HG03432 (cell line): ENCODE data around the gene EIF5.

Experiments used
- ATAC-seq: cut with Tn5 transposase; IDR thresholded peaks from one replicate; pipeline ENCODE4 v1.9.1; 2021; ENCODE audit warnings: mild to moderate bottlenecking, moderate library complexity; ENCODE audit not compliant: unreplicated experiment

EIF5 gene

DNA sequence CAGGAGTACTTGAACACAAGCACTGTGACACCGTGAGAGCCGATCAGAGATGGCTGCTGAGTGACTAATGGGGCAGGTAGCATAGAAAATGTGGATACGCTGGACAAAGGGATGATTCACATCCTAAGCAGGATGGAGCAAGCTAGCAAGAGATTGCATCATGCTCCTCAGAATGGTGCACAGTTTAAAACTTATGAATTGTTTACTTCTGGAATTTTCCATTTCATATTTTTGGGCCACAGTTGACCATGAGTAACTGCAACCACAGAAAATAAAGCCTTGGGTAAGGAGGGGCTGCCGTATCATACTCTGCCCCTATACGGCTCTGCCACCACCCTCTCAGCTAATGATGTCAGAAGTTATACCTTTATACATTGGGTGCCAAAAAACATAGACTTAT is 27.8 kb downstream of the EIF5 start:
- no peak for ATAC-seq

DNA sequence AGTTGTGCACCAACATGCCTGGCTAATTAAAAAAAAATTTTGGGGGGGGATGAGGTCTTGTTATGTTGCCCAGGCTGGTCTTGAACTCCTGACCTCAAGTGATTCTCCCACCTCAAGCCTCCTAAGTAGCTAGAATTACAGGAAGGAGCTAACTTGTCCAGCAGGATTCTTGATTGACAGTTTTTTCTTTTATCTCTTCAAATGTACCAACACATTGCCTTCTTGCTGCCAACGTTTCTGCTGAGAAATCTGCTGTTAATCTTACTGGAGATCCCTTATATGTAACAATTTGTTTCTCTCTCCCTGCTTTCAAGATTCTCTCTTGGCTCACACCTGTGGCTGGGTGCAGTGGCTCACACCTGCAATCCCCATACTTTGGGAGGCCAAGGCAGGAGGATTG is 28.7 kb downstream of the EIF5 start:
- no peak for ATAC-seq

DNA sequence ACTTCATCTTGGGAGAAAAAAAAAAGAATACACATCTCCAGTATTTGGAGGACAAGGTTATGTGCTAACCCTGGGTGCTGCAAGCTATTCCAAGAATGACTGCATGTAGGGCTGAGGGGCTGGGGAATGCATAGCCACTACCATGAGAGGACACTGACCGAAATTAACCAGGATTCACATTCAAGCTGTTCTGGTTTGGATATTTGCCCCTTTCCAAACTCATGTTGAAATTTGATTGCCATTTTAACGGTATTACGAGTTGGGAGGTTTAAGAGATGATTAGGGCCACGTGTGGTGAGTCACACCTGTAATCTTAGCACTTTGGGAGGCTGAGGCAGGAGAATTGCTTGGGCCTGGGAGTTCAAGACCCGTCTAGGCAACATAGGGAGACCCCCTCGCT is 32.7 kb downstream of the EIF5 start:
- no peak for ATAC-seq

DNA sequence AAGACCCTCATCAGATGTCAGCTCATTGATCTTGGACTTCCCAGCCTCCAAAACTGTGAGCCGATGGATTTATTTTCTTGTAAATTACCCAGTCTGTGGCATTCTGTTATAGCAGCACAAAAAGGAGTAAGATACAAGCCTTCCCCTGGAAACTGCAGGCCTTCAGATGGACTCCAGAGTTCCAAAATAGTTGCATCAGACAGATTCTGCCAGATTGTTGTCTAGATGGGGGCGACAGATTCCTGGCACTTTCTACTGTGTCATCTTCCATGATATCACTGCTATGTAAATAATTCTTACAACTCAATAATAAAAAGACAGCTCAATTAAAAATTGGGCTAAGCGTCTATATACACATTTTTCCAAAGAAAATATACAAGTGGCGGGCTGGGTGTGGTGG is 34.0 kb downstream of the EIF5 start:
- ATAC-seq: no peak

DNA sequence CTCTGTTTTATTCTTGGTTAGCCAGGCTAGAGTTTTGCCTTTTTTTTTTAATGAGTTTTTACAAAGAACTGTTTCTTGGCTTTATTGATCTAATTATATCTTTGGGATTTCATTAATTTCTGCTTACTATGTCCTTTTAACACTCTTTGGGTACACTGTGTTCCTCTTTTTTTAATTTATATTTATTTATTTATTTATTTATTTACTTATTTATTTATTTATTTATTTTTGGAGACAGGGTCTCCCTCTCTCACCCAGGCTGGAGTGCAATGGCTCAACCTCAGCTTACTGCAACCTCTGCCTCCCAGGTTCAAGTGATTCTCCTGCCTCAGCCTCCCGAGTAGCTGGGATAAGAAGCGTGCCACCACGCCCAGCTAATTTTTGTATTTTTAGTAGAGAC is 36.0 kb downstream of the EIF5 start:
- no peak for ATAC-seq

DNA sequence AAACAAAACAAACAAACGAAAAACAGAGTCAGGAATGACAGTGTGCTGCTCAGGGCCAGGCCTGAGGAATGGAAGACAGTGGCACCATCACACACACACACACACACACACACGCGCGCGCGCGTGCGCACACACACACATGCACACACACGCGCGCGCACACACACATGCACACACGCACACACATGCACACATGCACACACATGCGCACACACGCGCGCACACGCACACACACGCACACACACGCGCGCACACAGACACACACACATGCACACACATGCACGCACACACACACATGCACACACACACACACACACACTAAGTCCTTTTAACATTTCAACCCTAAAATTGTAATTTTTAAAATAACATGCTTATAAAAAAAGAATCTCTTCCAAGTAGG is 38.0 kb downstream of the EIF5 start:
- no peak for ATAC-seq

DNA sequence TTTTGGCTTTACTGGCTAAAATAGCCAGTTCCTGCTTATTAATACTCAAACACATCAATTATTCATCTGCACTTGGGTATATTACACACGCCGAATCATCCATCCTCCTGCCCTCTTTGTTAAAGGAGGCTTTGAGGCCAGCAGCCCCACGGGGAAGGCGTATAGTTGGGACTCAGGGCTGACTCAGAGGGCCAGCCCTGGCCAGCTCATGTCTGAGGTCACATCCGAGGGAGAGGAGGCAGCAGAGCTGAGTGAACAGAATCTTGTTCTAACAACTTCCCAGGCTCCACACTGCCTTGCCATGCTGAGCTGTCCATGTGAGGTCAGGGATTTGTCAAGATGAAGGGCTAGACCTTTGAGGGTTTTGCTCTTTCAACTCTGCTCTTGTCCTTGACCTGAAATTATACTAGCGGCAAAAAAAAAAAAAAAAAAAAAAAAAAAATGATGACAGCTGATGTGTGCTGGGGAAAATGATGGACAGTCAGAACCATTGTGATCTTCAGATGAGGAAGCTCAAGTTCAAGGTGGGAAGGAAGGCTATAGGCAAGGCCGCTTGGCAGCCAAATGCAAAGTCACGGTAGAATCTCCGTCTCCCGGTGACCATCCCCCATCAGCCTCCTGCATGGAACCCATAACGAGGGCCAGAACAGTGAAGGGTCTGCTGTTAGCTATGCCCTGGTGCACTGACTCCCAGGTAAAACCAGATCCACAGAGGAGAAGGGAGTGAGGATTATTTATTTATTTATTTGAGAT is 38.7 kb downstream of the EIF5 start:
- ATAC-seq: no peak

DNA sequence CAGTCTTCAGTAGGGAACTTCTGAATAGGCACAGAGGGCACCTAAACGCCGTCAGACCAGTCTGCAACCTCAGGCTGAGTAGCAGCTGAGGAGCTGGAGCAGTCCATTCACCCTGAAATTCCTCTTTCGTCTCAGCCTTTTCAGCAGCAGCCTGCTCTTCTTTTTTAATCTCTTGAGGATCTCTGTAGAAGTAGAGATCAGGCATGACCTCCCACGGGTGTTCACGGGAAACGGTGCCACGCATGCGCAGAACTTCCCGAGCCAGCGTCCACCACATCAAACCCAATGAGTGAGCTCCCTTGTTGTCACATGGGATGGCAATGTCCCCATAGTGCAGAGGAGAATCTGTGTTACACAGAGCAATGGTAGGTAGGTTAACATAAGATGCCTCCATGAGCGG is 40.1 kb downstream of the EIF5 start:
- ATAC-seq: no peak

DNA sequence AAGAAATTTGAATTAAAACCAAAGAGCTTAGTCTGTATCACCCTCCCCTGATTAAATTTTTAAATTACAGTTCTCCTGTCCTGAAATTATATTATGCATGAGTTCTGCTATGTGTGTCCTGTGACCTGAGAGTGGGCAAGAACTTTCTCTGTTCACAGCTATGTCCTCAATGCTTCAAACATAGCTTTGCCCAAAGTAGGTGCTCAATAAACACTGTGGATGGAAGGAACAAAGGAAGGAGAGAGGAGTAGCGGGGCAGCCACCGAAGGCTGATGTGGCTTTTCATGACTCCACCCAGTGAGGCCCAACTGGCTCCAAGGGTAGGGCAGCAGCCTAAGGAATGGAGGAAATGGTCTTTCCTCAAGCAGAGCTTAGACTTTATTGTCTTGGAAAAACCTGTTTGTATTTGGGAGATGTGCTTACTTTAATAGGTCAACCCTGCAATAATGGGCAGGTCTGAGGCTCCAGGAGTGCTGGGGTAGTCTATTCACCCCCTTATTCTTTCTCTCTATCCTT is 43.5 kb downstream of the EIF5 start:
- no peak for ATAC-seq

DNA sequence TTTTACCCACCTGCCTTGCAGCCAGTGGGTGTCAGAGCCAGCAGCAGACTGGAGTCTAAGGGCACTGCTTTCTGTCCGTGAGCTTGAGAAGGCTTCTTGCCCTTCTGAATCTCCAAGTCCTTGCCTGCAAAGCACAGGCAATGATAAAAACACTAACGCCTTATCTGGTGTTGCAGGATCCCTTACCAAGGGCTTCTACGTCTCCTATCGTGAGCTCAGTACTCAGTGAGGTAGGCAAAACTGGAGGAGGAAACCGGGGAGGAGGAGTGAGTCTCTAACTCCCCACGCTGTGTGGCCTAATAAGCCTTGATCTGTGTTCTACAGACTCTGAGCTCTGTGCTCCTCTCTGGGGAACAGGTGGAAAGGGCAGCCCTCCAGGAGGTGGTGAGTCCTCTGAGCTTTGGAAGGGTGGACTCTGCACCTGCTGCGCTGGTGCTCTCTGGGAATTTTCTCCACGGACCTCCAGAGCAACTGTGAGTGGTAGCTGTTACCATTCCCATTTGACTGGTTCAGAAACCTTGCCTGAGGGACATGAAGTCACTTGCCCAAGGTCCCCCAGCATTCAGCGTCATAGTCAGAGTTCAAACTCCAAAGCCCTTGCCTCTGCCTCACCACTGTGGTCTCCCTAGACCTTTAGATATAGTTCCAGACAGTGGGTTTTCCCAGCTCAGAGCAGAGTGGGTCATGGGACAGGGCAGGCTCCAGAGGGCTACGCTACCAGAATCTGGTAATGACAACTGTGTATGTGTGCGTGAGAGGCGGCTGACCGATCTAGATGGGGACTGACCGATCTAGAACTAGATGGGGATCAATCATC is 44.2 kb downstream of the EIF5 start:
- ATAC-seq: no peak

DNA sequence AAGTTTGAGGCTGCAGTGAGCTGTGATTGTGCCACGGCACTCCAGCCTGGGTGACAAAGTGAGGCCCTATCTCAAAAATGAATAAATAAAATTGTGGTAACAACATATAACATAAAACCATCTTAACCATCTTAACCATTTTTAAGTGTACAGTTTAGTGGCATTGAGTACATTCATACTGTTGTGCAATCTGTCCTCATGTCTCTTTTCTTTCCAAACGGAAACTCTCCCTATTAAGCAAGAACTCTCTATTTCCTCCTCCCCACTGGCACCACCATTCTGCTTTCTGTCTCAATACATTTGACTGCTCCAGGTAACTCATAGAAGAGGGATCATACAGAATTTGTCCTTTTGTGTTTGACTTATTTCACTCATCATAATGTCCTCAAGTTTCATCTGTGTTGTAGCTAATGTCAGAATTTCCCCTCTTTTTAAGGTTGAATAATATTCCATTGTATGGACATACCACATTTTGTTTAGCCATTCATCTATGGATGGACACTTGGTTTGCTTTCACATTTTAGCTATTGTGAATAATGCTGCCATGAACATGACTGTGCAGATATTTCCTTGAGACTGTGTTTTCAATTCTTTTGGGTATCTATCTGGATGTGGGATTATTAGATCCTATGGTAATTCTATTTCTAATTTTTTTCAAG is 46.8 kb downstream of the EIF5 start:
- no peak for ATAC-seq

DNA sequence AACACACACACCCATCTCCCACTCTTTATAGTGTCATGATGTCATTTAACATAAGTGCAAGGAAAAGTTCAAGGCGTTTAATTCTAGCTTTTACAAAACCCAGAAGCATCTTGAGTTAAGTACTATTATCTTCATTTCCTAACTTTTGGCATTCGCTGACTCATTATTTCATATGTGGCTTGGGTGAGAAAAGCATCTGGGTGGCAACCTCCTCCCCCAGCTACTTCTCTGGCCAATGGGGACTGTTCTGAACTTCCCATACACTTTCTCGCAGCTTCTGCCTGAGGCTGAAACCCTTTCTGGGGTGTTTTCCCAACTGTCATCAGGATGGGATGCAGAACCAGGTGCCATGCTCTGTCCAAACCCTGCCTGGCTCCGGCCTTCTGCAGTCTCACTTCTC is 48.3 kb downstream of the EIF5 start:
- no peak for ATAC-seq

DNA sequence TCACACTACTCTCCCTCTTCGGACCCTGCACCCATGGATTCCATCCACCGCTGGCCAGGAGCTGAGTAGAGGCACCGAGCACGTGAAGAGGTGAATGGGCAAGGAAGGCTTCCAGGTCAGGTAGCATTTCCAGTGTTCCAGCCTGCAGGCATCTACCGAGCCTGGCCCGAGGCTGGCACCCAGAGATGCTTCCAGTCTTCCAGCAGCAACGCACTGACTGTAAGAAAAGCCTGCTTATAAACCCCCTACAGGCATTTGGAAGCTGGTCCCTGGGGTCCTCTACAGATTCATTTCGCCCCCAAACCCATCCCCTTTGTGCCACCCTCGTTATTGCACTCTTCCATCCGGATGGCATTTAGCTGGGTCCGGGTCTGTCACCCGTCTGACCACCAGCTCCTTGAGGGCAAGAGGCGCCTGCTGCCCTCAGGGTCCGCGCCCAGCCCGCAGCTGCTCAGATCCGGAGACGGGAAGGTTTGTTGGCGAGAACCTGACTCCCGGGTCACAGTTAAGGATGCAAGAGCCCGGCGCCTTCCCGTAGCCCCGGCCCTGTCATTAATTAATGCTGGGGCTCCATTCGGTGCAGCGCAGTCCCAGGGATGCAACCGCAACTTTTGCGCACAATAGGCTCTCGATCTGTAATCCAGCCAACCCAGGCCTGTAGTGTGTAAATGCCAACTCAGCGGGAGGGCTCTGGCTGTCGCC is 50.6 kb downstream of the EIF5 start:
- peak; percentile 13 for ATAC-seq

DNA sequence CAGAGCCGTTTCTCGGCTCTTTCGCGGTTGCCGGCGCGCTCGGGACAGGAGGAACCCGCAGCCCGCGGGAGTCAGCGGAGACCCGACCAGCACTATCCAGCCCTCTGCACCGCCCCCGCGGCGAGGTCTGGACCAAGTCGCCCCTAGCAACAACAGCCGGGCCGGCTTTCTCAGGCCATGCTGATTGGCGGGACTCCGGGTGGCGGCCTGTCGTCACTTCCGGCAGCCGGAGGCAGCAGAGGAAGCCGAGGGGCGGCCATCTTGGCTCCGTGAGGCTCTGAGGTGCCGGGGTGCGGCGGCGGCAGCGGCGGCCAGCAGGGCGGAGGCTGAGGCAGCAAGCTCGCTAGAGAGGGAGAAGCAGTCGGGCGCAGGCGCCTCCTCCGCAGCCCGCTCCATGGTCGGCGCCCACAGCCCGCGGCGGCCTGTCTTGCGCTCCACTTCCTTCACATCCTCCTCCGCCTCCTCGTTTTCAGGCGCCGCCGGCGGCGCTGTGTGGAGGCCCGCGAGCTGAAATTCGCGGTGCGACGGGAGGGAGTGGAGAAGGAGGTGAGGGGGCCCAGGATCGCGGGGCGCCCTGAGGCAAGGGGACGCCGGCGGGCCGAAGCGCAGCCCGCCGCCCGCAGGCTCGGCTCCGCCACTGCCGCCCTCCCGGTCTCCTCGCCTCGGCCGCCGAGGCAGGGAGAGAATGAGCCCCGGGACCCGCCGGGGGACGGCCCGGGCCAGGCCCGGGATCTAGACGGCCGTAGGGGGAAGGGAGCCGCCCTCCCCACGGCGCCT is 51.3 kb downstream of the EIF5 start, which contains the start of gene MARK3:
TSS of gene MARK3 (plus strand) at position 264 of the 777 bp plus-strand sequence. CDS start 615 bp downstream, outside the sequence.
- ATAC-seq: peak; percentile 94

DNA sequence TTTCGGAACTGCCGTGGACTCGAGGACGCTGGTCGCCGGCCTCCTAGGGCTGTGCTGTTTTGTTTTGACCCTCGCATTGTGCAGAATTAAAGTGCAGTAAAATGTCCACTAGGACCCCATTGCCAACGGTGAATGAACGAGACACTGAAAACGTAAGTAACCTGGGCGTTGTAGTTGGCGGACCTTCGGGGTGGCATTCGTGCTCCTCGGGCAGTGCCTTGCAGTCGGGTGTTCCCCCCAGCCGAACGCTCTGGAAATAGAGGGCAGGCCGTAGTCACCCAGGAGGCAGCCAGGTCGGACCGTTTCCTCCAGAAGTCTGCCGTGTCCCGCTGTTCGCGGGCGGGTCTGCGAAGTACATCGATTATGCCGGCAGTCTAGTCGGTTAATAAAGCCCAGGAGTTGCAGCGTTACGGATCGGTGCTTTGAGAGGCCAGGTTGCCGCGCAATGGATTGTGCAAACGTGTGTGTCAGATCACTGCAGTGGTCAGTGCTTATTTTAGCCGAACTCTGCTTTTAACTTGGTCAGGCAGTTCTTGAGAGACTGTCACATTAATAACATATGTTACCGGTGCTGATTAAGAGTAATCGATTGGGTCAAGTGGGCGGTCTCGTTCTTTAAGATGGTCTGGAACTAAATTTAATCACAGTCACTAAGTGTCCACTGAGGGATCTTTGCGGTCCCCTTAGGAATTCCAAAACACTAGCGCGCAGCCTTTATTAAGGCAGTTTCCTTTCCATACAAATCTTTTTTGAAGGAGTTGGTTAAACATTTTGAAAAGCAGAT is 52.1 kb downstream of the EIF5 start:
- ATAC-seq: peak; percentile 17

DNA sequence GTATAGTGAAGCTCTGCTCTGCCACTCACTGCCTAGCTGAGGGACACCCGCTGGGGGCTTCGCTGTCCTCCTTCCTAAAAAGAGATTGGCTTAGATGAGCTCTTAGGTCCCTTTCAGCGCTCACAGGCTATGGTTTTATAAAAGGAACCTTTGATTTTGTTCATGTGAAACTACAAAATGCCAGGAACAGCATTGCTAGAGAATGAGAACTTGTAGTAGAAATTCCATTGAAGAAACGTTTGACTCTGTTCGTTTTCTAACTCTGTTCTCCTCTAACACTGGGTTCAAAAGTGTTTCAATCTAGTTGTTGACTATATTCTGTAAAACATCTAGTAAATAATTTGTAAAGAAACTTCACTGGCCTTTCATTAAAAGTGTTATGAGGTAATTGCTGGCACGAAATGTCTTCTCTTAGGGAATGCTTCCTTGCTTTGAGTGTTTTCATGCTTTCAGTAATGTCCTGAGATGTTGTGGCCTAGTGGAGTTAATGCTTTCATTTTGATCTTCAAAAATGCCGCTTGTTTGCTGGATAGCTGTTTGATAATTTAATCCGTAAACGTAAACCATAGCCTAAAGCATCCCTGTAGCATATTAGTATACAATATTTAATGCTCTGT is 52.8 kb downstream of the EIF5 start:
- no peak for ATAC-seq

DNA sequence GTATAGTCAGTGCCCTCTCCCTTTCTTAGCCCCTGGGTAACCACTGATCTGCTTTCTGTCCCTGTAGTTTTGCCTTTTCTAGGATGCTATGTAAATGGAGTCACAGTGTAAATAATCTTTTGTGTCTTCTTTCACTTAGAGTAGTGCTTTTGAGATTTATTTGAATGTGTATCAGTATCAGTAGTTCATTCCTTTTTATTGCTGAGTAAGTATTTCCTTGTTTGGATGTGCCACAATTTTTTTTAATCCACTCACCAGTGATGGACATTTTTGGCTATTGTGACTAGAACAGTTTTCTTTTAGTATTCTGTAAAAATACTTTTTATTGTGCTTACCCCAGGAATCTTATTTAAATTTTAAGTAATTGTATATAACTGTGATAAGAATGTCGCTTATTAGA is 54.6 kb downstream of the EIF5 start:
- ATAC-seq: no peak

DNA sequence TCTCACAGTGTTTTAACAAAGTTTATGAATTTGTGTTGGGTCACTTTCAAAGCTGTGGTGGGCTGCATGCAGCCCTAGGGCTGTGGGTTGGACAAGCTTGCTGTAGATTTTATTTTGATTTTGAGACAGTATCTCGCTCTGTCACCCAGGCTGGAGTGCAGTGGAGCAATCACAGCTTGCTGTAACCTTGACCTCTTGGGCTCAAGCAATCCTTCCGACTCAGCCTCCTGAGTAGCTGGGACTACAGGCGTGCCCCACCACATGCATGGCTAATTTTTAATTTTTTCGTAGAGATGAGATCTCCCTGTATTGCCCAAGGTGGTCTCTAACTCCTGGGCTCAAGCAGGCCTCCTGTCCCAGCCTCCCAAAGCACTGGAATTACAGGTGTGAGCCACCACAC is 56.6 kb downstream of the EIF5 start:
- ATAC-seq: no peak

DNA sequence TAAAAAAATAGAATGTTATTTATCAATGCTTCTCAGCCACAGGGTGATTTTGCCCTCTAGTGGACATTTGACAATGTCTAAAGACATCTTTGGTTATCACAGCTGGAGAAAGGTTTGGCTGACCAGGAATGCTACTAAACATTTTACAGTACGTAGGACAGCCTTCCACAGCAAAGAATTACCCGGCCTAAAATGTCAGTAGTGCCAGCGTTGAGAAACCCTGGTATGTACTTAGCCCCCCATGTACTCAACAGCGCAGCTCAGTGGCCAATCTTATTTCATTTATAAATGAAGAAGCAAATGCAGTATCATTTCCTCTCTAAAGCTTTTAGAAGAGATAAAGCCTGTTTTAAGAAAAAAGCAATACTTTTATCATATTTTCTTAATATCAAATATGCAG is 57.0 kb downstream of the EIF5 start:
- ATAC-seq: no peak
